Measurements from ENCODE around the gene POLR3G.

The POLR3G gene

GRCh38 chr5:90503596-90503995 lies 28.9 kb downstream of the POLR3G start:
- H3K27ac ChIP-seq (ENCODE audit: low read length, poor library complexity, severe bottlenecking), result no peak overlapping the region
- 100% methylated on average over 1 of the region's 1 CpG for WGBS

DNA sequence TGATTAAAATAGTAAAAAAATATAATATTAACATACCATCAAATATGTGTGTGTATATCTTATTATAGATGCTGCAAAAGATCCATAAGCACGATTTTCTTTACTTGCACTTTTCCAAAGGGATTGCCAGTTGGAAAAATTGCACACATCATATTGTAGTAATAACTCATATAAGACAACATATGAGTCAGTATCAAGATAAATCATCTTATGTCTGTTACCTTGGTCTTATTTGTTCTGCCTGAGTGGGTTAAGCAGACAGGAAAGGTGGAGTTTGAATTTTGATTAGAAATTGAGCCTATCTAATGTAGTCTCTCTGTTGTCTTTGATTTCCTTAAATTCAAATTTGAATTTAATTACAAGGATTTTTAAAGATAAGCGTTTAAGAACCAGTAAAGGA lies 30.1 kb downstream of the POLR3G start:
- Histone ChIP-seq H2BK12ac (ENCODE audit: low read length in 2 of 2) (no peak overlapping the region), H3K4me2 (ENCODE audit: low read length, poor library complexity, severe bottlenecking) (no peak overlapping the region), H3K27ac (ENCODE audit: low read length, poor library complexity, severe bottlenecking) (no peak overlapping the region), H2BK15ac (ENCODE audit: low read depth, poor library complexity, severe bottlenecking) (no peak overlapping the region), H3K4me3 (ENCODE audit: insufficient read depth in 1 of 2, low read depth in 1 of 2, low read length in 2 of 2) (no peak overlapping the region), H3K36me3 (ENCODE audit: control insufficient read depth in 1 of 2, insufficient read depth in 2 of 2, low read depth in 1 of 2, low read length in 2 of 2) (peaks cover 0 to 6% of the 10 kb centered on the region in 2 experiments), H3K4ac (ENCODE audit: low read depth in 1 of 2, low read length in 2 of 2) (no peak overlapping the region), H4K8ac (ENCODE audit: low read length) (no peak overlapping the region), H3K27me3 (ENCODE audit: control insufficient read depth in 1 of 2, insufficient read depth in 1 of 2, low read length in 2 of 2) (no peaks in the 10 kb centered on the region), H2AK5ac (ENCODE audit: low read length, severe bottlenecking) (no peak overlapping the region), H3K9ac (ENCODE audit: low read length) (no peak overlapping the region), H2BK120ac (ENCODE audit: low read depth, low read length) (no peak overlapping the region), H3K79me1 (replicated peaks; ENCODE audit: low read length, poor library complexity, severe bottlenecking) (no peaks in the 10 kb centered on the region), H4K91ac (ENCODE audit: low read length) (no peak overlapping the region), H3K14ac (ENCODE audit: low read length in 2 of 2) (no peak overlapping the region), H2BK5ac (ENCODE audit: low read depth, low read length, poor library complexity, severe bottlenecking) (no peak overlapping the region), H3K9me3 (ENCODE audit: control insufficient read depth, low read length) (no peaks in the 10 kb centered on the region), H3K18ac (ENCODE audit: low read depth in 1 of 2, low read length in 2 of 2) (no peak overlapping the region), H3K4me1 (ENCODE audit: control insufficient read depth, insufficient read depth, low read depth, low read length) (no peaks in the 10 kb centered on the region), H3K23ac (ENCODE audit: low read length in 2 of 2) (no peak overlapping the region), H2AFZ (ENCODE audit: low read depth, low read length) (no peak overlapping the region)
- no CpG with 5 or more reads among the region's 2 CpGs for WGBS
- DNase-seq, result no peak

More at GRCh38 chr5:90503596-90503995, 28.9 kb downstream of the POLR3G start:
- no peak overlapping the region for H2BK120ac ChIP-seq (ENCODE audit: low read depth, low read length)
- no peak overlapping the region for H3K4me3 ChIP-seq (ENCODE audit: insufficient read depth in 1 of 2, low read depth in 1 of 2, low read length in 2 of 2)
- no peak overlapping the region for H2AK5ac ChIP-seq (ENCODE audit: low read length, severe bottlenecking)
- DNase-seq, result no peak
- H3K18ac ChIP-seq (ENCODE audit: low read depth in 1 of 2, low read length in 2 of 2), result no peak overlapping the region
- no peak overlapping the region for H3K23ac ChIP-seq (ENCODE audit: low read length in 2 of 2)
- no peak overlapping the region for H4K91ac ChIP-seq (ENCODE audit: low read length)
- no peak overlapping the region for H3K4me2 ChIP-seq (ENCODE audit: low read length, poor library complexity, severe bottlenecking)
- no peak overlapping the region for H3K9ac ChIP-seq (ENCODE audit: low read length)
- no peak overlapping the region for H2AFZ ChIP-seq (ENCODE audit: low read depth, low read length)
- no peak overlapping the region for H2BK12ac ChIP-seq (ENCODE audit: low read length in 2 of 2)
- H3K14ac ChIP-seq (ENCODE audit: low read length in 2 of 2), result no peak overlapping the region
- H4K8ac ChIP-seq (ENCODE audit: low read length), result no peak overlapping the region
- no peaks in the 10 kb centered on the region for H3K4me1 ChIP-seq (ENCODE audit: control insufficient read depth, insufficient read depth, low read depth, low read length)
- H2BK15ac ChIP-seq (ENCODE audit: low read depth, poor library complexity, severe bottlenecking), result no peak overlapping the region
- H2BK5ac ChIP-seq (ENCODE audit: low read depth, low read length, poor library complexity, severe bottlenecking), result no peak overlapping the region
- no peaks in the 10 kb centered on the region for H3K79me1 ChIP-seq (replicated peaks; ENCODE audit: low read length, poor library complexity, severe bottlenecking)
- no peaks in the 10 kb centered on the region for H3K36me3 ChIP-seq (ENCODE audit: control insufficient read depth in 1 of 2, insufficient read depth in 2 of 2, low read depth in 1 of 2, low read length in 2 of 2)
- no peaks in the 10 kb centered on the region for H3K27me3 ChIP-seq (ENCODE audit: control insufficient read depth in 1 of 2, insufficient read depth in 1 of 2, low read length in 2 of 2)
- no peaks in the 10 kb centered on the region for H3K9me3 ChIP-seq (ENCODE audit: control insufficient read depth, low read length)
- H3K4ac ChIP-seq (ENCODE audit: low read depth in 1 of 2, low read length in 2 of 2), result no peak overlapping the region

- Histone ChIP-seq H2AK5ac (ENCODE audit: low read length, severe bottlenecking) (no peak overlapping the region), H3K27ac (ENCODE audit: low read length, poor library complexity, severe bottlenecking) (no peak overlapping the region), H2BK12ac (ENCODE audit: low read length in 2 of 2) (no peak overlapping the region), H4K91ac (ENCODE audit: low read length) (no peak overlapping the region), H2BK15ac (ENCODE audit: low read depth, poor library complexity, severe bottlenecking) (no peak overlapping the region), H3K4me2 (ENCODE audit: low read length, poor library complexity, severe bottlenecking) (no peak overlapping the region), H3K4me1 (ENCODE audit: control insufficient read depth, insufficient read depth, low read depth, low read length) (no peaks in the 10 kb centered on the region), H3K9me3 (ENCODE audit: control insufficient read depth, low read length) (no peaks in the 10 kb centered on the region), H3K4me3 (ENCODE audit: insufficient read depth in 1 of 2, low read depth in 1 of 2, low read length in 2 of 2) (no peak overlapping the region), H4K8ac (ENCODE audit: low read length) (no peak overlapping the region), H3K14ac (ENCODE audit: low read length in 2 of 2) (no peak overlapping the region), H3K23ac (ENCODE audit: low read length in 2 of 2) (no peak overlapping the region), H3K36me3 (ENCODE audit: control insufficient read depth in 1 of 2, insufficient read depth in 2 of 2, low read depth in 1 of 2, low read length in 2 of 2) (peaks cover 0 to 6% of the 10 kb centered on the region in 2 experiments), H3K79me1 (replicated peaks; ENCODE audit: low read length, poor library complexity, severe bottlenecking) (no peaks in the 10 kb centered on the region), H2BK5ac (ENCODE audit: low read depth, low read length, poor library complexity, severe bottlenecking) (no peak overlapping the region), H3K4ac (ENCODE audit: low read depth in 1 of 2, low read length in 2 of 2) (no peak overlapping the region), H3K18ac (ENCODE audit: low read depth in 1 of 2, low read length in 2 of 2) (no peak overlapping the region), H3K27me3 (ENCODE audit: control insufficient read depth in 1 of 2, insufficient read depth in 1 of 2, low read length in 2 of 2) (no peaks in the 10 kb centered on the region), H2AFZ (ENCODE audit: low read depth, low read length) (no peak overlapping the region), H3K9ac (ENCODE audit: low read length) (no peak overlapping the region), H2BK120ac (ENCODE audit: low read depth, low read length) (no peak overlapping the region)
- DNase-seq, result no peak
Observed at GRCh38 chr5:90506221-90506620, 31.6 kb downstream of the POLR3G start.

GRCh38 chr5:90510438-90510837 lies 35.8 kb downstream of the POLR3G start:
- H3K23ac ChIP-seq (ENCODE audit: low read length in 2 of 2), result no peak overlapping the region
- H3K27me3 ChIP-seq (ENCODE audit: control insufficient read depth in 1 of 2, insufficient read depth in 1 of 2, low read length in 2 of 2), result no peaks in the 10 kb centered on the region
- no peak overlapping the region for H3K27ac ChIP-seq (ENCODE audit: low read length, poor library complexity, severe bottlenecking)
- no peak overlapping the region for H2AK5ac ChIP-seq (ENCODE audit: low read length, severe bottlenecking)
- peaks cover 2% of the 10 kb centered on the region for H3K4me1 ChIP-seq (ENCODE audit: control insufficient read depth, insufficient read depth, low read depth, low read length)
- H4K8ac ChIP-seq (ENCODE audit: low read length), result no peak overlapping the region
- H3K36me3 ChIP-seq (ENCODE audit: control insufficient read depth in 1 of 2, insufficient read depth in 2 of 2, low read depth in 1 of 2, low read length in 2 of 2), result peaks cover 2 to 12% of the 10 kb centered on the region in 2 experiments
- no peak overlapping the region for H4K91ac ChIP-seq (ENCODE audit: low read length)
- no peak overlapping the region for H2AFZ ChIP-seq (ENCODE audit: low read depth, low read length)
- H3K18ac ChIP-seq (ENCODE audit: low read depth in 1 of 2, low read length in 2 of 2), result no peak overlapping the region
- no peak overlapping the region for H2BK5ac ChIP-seq (ENCODE audit: low read depth, low read length, poor library complexity, severe bottlenecking)
- H3K4me2 ChIP-seq (ENCODE audit: low read length, poor library complexity, severe bottlenecking), result no peak overlapping the region
- no peaks in the 10 kb centered on the region for H3K79me1 ChIP-seq (replicated peaks; ENCODE audit: low read length, poor library complexity, severe bottlenecking)
- no peak overlapping the region for H2BK120ac ChIP-seq (ENCODE audit: low read depth, low read length)
- H3K4ac ChIP-seq (ENCODE audit: low read depth in 1 of 2, low read length in 2 of 2), result no peak overlapping the region
- no peaks in the 10 kb centered on the region for H3K9me3 ChIP-seq (ENCODE audit: control insufficient read depth, low read length)
- no peak overlapping the region for H2BK12ac ChIP-seq (ENCODE audit: low read length in 2 of 2)
- H3K14ac ChIP-seq (ENCODE audit: low read length in 2 of 2), result no peak overlapping the region
- no peak overlapping the region for H2BK15ac ChIP-seq (ENCODE audit: low read depth, poor library complexity, severe bottlenecking)
- 95% methylated on average over 1 of the region's 1 CpG for WGBS
- no peak overlapping the region for H3K4me3 ChIP-seq (ENCODE audit: insufficient read depth in 1 of 2, low read depth in 1 of 2, low read length in 2 of 2)
- DNase-seq, result no peak
- no peak overlapping the region for H3K9ac ChIP-seq (ENCODE audit: low read length)

Measured in mesenchymal stem cell (in vitro differentiated cells and primary cell).